HPDE6-E6E7 (cell line): ENCODE measurements around the gene GREB1L.
"Not testable (repeated sequence)": the region's sequence is repeated elsewhere in the genome, so short reads cannot be mapped to it uniquely, and the experiment has no call there.

Experiments
- DNase-seq: peaks from one replicate; pipeline ENCODE4 v3.0.0; 2011; ENCODE audit warnings: missing footprints; ENCODE audit errors: extremely low spot score

GREB1L gene

GRCh38 chr18:21242141-21242779 is at the start of gene GREB1L:
Gene GREB1L, plus strand, starts transcription at chr18:21242232. Its CDS starts 141,287 bp downstream, at chr18:21383519.
- DNase-seq = peak; percentile 72

GRCh38 chr18:21192308-21192624 is 49.8 kb upstream of the GREB1L start:
- DNase-seq = no peak

DNA sequence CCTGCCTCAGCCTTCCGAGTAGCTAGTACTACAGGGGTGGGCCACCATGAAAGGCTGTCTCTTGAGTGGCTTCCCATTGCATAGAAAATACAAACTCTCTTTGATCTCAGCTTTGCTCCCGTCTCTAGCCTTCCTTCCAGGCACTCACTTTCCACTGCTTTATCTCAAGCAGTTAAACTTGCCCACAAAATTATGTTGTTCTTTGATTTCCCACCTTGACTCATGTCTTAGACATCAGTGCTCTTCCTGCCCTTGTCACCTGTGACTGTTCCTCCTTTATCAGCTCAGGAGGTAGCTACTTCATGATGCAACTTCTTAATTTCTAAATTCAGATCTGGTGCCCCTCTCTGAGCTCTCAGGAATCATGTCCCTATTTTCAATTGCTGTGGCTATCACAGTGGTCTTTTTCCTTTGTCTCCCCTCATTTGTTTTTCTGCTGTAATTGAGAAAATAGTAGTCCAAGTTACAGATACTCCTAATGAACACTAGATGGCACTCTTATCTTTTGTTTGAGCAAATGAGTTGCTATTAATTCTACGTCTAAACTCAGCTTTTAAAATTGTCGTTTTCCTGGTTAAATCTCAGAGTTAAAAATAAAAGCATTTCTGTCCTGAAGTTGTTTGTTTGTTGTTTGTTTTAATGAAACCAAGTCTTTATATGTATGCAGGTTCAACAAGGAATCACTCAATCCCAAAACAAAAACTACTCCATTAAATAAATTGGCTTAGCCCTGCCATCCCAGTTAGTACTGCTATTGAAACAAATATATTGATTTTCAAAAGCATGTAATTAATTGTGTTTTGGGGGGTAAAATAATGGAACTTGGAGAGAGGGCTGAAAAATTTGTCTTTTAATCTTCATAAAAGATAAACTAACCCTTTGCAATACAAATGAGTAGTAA is 46.9 kb upstream of the GREB1L start:
- DNase-seq = no peak

GRCh38 chr18:21196426-21196825 is 45.6 kb upstream of the GREB1L start:
- DNase-seq = no peak

DNA sequence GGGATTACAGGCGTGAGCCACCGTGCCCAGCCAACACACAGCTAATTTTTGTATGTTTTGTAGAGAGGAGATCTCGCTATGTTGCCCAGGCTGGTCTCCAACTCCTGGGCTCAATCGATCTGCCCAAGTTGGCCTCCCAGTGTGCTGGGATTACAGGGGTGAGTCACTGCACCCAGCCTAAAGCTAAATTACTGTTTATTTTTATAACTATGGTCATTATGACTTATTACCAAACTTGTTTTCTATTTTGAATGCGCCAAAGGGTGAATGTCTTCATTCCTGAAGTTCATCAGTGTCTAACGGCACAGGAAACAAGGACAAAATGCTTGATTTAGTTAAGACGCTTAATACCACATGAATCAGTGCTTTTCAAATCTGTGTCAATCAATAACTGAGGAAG is 38.9 kb upstream of the GREB1L start:
- DNase-seq = no peak

DNA sequence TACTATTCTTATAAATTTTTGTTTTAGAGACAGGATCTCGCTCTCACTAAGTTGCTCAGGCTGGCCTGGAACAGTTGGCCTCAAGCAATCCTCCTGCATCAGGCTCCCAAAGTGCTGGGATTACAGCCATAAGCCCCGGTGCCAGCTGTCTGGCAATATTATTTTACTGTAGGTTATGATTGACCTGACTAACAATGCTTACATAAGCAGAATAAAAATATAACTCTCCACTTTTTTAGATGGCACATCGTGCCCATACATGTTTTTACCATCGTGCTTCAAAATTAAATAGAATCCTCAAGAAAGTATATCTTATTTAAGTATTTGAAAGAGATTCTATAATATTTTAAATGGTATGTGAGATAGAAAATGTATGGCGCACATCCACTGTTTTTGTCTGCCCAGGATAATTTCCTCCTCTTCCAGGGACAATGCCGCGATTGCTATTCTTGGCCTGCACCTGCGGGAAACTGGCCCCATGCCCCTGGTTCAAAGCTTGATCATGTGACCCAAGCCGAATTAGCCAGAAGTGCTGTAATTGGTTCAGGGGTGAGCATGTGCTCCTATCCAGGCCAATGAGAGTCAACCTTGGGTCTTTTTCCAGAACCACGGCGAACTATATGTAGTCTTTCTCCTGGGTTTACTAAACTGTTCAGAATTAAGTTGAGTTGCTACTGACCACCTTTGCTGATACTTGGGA is 38.3 kb upstream of the GREB1L start:
- DNase-seq = no peak

GRCh38 chr18:21205695-21206094 is 36.3 kb upstream of the GREB1L start:
- DNase-seq = no peak

DNA sequence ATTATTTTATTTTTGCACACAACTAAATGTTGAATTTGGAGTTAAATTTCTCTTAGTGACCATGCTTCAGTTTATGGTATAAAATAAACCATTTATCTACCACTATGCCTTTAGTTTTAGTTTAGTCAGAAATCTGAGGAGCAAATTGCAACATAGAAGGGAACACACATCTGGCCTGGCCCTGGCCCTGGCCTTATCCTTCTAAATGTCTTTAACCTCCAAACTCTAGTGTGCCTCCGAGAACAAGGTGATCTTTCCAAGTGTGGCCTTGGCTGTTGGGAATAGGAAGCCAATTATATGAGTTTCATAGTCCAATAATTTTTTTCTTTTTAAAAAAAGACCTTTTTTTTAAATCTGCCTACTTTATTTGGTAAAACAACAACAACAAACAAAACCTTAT is 31.8 kb upstream of the GREB1L start:
- DNase-seq = no peak

GRCh38 chr18:21210784-21211183 is 31.2 kb upstream of the GREB1L start:
- DNase-seq = no peak

DNA sequence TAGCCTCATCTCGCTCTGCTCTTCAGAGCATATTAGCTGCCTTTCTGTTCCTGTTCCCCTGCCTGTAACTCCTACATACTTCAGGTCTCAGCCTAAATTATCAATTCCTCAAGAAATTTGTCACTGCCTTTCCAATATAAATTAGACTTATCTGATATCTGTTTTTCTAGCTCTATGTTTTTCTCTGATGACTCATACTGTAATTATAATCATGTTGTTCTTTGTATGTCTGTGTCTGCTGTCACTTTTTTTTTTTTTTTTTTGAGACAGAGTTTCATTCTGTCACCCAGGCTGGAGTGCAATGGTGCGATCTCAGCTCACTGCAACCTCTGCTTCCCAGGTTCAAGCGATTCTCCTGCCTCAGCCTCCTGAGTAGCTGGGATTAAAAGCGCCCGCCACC is 27.6 kb upstream of the GREB1L start:
- not testable (repeated sequence) for DNase-seq

- no peak for DNase-seq
Observed at GRCh38 chr18:21215490-21215889, 26.5 kb upstream of the GREB1L start.

DNA sequence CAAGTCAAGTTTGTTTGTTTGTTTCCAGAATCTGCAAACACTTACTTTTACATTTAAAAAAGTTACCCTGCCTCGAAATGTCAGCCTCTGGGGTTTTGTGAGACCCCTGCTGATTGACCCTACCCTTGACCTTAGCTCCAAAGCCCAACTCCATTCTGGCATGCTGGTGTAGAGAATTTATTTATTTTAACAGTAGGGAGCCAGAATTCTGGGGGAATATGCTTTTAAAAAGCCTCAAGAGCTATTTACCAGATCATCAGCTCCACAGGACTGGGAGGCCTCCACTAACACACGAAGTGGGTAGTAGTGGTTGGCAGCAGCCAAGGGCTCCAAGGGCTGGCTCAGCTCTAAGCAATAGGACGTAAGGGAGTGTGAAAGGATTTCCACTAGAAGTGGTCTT is 23.2 kb upstream of the GREB1L start:
- DNase-seq = no peak

DNA sequence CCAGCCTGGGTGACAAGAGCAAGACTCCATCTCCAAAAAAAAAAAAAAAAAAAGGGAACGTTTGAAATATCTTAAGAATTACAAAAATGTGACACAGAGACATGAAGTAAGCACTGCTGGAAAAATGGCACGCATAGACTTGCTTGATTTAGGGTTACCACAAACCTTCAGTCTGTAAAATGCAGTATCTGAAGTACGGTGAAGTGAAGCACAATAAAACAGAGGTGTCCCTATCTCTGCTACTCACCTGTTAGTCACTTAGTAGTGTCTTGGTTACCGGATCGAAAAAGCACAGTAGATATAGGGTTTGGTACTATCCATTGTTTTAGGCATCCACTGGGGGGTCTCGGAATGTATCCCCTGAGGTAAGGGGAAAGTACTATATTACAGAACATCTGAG is 11.6 kb upstream of the GREB1L start:
- no peak for DNase-seq

GRCh38 chr18:21241301-21242048 is 557 bp upstream of the GREB1L start:
- no peak for DNase-seq

GRCh38 chr18:21242780-21243401 is 859 bp downstream of the GREB1L start:
- no peak for DNase-seq

DNA sequence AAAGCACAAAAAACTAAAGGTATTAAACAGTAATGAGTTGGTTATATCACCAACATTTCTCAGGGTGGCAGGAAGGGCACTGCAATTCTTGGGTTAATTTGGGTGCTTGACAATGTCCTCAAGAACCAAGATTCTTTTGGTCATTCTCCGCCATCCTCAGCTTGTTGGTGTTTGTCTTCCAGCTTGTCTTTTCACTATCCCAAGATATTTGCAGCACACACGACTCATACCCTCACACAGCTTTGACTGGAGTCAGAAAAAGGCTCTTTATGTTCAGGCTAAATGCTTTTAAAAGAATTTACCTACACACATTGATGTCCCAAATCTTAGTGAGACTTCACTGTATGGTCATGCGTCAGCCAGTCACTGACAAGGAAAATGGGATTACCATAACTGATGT is 12.5 kb downstream of the GREB1L start:
- no peak for DNase-seq

GRCh38 chr18:21255211-21255610 is 13.2 kb downstream of the GREB1L start:
- DNase-seq = no peak

DNA sequence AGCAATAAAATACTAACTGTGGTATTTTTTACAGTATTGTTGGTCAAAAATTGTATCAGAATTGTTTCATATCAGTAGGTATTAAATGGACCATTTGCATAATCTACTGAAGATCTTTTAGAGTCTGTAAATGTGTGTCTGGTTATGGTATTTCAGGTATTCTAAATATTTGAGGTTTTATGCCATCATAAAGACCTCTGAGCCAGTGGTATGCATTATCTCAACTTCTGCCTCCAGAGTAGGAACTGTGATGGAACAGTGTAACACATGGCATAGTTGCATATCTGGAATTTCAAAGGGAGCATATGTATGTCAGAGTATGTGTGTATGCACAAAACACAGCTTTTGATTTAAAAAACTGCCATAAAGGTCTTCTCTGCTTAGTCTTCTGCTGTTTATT is 15.4 kb downstream of the GREB1L start:
- no peak for DNase-seq

GRCh38 chr18:21260621-21261020 is 18.6 kb downstream of the GREB1L start:
- DNase-seq = no peak

- no peak for DNase-seq
Observed at GRCh38 chr18:21261352-21261751, 19.3 kb downstream of the GREB1L start.

GRCh38 chr18:21262244-21262643 is 20.2 kb downstream of the GREB1L start:
- DNase-seq = no peak

- DNase-seq = no peak
Observed at GRCh38 chr18:21262979-21263378, 20.9 kb downstream of the GREB1L start.
